ENCODE data around the gene METTL25B.

Gene METTL25B

GRCh38 chr1:156767879-156768604 is 39.8 kb downstream of the METTL25B start:
- no peak for DNase-seq (ENCODE audit: low read depth, low spot score)

DNA sequence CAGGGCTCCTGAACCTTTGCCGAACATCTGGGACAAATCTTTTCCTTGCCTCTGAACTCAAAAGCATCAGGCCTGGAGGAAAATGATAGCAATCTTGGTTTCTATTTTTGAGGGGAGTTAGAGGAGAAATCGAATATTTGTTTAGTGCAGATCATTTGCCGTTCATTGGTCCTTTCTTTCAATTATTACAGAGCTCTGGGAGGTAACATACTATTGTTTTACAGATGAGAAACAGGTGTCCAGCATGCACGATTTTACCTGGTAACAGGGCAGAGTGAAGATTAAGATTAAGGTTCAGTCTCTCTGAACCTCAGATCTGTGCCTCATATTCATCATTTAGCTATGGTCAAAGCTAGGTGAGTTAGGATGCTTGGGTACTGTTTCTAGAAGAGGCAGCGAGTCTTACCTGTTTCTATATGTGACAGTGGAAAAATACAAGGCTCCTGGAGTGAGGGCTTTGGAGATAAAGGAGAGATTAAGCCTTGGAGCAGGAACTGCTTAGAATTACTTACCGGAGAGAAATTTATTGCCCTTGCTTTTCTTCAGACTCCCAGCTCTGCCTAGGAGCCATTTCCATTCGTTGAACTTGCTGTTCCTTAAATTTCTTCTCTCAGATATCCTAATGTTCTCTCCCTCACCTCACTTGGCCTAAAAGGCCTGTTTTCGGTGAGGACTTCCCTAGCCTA is 40.5 kb downstream of the METTL25B start:
- DNase-seq (ENCODE audit: low read depth, low spot score): no peak

DNA sequence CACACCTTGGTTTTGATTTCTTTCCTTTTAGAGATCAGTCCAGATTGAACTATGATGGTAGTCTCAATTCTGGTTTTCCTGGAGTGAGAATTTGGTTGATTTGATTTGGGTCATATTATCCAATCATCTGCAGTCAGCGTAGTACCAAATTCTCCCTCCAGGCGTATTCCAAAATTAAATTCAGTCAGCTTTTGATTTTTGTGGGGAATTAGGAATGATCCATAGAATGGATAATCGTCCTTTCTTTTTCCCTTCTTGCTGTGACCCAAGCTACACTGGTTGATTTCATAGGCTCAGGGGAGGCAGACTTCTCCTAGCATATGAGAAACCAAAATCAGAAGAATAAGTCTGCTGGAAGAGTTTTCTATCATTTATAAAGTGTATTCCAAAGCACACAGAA is 44.0 kb downstream of the METTL25B start:
- no peak for DNase-seq (ENCODE audit: low read depth, low spot score)

DNA sequence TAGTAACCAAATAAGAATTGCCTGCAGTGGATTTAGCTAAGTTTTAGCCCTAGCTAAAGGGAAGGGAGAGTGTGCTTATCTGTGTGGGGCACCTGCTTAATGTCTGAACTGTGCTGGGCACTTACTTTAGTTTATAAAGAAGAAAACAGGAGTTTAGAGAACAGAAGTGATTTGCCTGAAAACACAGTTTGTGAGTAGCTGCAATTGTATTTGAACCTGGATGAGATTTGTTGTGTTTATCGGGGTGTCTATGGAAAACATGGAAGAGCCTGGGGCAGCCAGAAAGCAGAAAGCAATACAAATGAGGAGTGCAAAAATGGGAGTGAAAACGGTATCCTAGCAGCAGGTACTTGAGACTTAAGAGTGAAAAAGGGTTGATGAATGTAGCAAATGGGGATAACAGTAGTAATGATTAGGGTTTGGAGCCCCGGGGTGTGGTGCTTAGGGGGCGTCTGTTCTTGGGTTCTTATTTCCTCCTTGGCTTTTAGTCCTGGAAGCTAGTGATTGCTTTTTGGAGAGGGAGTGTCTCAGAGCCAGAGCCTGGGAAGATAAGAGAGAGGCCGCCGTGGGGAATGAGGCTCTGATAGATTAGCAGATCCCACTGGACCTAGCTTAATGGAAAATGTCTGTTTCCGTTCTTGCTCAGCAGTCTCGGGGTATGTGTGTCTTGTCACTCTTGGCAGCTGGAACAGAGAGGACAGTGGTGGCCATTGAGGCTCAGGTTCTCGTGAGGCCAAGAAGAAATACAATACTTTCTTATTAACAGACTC is 44.6 kb downstream of the METTL25B start:
- no peak for DNase-seq (ENCODE audit: low read depth, low spot score)

- DNase-seq (ENCODE audit: low read depth, low spot score): no peak
These were observed 45.3 kb downstream of the METTL25B start for GRCh38 chr1:156773607-156774006.

DNA sequence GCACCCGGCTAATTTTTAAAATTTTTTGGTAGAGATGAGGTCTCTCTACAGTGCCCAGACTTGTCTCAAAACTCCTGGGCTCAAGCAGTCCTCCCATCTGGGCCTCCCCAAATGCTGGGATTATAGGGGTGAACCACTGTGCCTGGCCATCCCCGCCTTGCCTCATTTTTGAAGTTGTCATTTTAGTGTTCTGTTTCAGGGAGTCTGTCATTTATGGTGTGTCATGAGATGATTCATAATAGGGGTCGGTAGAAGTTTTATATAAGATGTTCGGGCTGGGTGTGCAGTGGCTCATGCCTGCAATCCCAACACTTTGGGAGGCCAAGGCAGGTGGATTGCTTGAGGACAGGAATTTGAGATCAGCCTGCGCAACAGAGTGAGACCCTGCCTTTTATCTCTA is 47.5 kb downstream of the METTL25B start:
- DNase-seq (ENCODE audit: low read depth, low spot score): no peak

DNA sequence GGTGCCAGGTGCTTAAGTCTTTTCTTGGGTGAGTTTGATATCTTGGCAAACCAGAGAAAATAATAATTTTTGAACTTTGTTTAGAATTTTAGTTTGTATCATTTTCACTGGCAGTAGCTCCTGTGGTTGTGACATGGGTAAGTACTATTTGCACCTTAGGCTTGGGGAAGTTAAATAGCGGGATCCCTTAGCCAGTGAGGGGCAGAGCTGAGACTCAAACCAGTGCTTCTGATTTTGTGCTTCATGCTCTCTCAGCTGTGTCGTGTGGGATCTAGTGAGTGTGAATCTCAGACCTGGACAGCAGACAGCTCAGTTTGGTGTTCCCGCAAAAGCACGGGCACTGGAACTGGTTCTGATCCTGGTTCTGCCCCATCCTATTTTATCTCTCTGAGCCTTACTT is 48.7 kb downstream of the METTL25B start:
- no peak for DNase-seq (ENCODE audit: low read depth, low spot score)

DNA sequence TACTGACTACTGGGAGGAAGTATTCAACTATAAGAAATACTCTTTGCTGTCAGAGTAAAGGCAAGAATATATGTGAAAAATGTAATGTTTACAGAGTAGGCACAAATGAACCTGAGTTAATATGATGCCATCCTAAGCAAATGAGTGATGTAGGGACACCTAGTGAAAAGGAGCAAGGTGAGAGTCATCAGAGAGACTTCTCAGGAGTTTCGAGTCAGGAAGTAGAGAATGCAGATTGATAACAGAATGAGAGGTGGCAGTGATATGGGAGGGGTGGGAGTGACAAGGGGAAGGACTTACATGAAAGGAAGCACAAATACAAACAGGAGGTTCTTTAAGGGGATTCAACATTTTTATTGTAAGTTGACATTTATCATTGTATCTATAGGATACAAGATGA is 49.3 kb downstream of the METTL25B start:
- no peak for DNase-seq (ENCODE audit: low read depth, low spot score)

DNA sequence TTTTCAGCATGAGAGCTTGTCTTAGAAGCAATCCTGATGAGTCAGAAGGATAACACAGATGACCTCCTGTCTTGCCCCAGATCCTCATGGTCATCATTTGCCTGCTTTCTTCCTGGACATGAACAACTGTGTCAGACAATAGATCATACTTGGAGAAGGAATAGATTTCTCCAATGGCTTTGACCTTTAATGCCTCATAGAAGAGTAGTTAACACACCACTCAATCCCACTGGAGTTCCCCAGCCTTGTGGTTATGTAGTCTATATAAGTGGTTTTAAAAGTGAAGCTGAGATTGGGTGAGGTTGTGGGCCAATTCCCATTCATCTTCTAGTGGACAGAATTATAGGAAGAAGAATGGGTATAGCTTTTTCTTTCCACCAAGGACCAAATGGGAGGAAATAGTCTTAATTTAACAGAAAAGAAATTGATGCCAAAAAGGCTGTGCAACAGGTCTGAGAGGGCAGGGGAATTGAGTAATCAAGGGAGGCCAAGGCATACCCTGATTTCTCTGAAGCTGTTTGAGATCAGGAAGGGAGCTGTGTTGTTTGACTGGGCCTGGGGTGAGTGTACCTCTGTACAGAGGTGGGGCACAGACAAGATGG is 53.4 kb downstream of the METTL25B start:
- DNase-seq (ENCODE audit: low read depth, low spot score): no peak

DNA sequence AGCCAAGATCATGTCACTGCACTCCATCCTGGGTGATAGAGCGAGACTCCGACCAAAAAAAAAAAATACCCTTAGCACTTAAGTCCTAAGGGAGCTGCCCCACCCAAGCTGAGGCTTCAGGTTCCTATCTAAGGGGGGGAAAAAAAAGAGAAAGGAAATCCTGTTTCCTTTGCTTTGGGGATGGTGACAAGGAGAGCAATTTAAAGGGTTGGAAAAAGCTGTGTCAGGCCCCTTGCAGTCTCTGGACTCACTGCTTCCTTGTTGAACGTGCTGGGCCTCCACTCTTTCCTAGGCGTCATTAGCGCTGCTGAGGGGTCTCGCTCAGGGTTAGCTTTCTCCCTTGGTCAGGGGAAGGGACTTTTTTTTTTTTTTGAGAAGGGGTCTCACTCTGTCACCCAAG is 57.2 kb downstream of the METTL25B start:
- no peak for DNase-seq (ENCODE audit: low read depth, low spot score)
